Endothelial cell of umbilical vein (primary cell): ENCODE measurements around the gene LPIN2.

Source experiments
- CTCF ChIP-seq, 2 donors: IDR thresholded peaks; 1 replicate in 1 of 2; 2 replicates in 1 of 2; pipeline ENCODE4 v1.5.1; 2011; ENCODE audit warnings: low read length in 2 of 2, mild to moderate bottlenecking in 2 of 2, moderate library complexity in 2 of 2, control low read depth in 1 of 2, inconsistent platforms in 1 of 2, low read depth in 1 of 2; ENCODE audit not compliant: insufficient read depth in 1 of 2; ENCODE audit errors: extremely low read depth in 1 of 2
- JUN ChIP-seq: IDR thresholded peaks from 2 replicates; pipeline ENCODE4 v1.6.1; 2011; ENCODE audit warnings: borderline replicate concordance, low read depth; ENCODE audit not compliant: insufficient read length, insufficient read depth
- MAX ChIP-seq: IDR thresholded peaks from 2 replicates; pipeline ENCODE4 v1.6.1; 2011; ENCODE audit not compliant: insufficient read depth, insufficient read length
- POLR2A ChIP-seq: IDR thresholded peaks from 2 replicates; pipeline ENCODE4 v1.6.1; 2012; ENCODE audit warnings: low read depth, mild to moderate bottlenecking, control low read depth, low read length
- POLR2AphosphoS5 ChIP-seq: IDR thresholded peaks from 2 replicates; pipeline ENCODE4 v1.6.1; 2012; ENCODE audit warnings: low read depth, mild to moderate bottlenecking, control low read depth, low read length, moderate library complexity; ENCODE audit not compliant: insufficient read depth

GRCh38 chr18:2978661-2979106 lies 34.3 kb downstream of the LPIN2 start:
- no peak for TF ChIP-seq POLR2AphosphoS5
- TF ChIP-seq MAX = no peak
- no peak for TF ChIP-seq CTCF (IDR thresholded peaks at IDR 0.05; ENCODE audit: extremely low read depth in 1 of 2, insufficient read depth in 1 of 2, low read depth in 1 of 2, low read length in 2 of 2)
- TF ChIP-seq POLR2A = no peak
- TF ChIP-seq JUN = peak; percentile 1
